GM23248 (cell line): ENCODE measurements around the gene SULT1C4.

Source experiments
- EZH2 ChIP-seq: fragments of 200-600 bp; sonication (generic); IDR thresholded peaks from 2 replicates; pipeline ENCODE4 v1.6.1; 2018; ENCODE audit warnings: antibody characterized with exemption, mild to moderate bottlenecking; ENCODE audit not compliant: insufficient read depth, poor library complexity, severe bottlenecking
- EZH2phosphoT487 ChIP-seq: fragments of 200-600 bp; sonication (generic); IDR thresholded peaks from 2 replicates; pipeline ENCODE4 v1.6.1; 2018; ENCODE audit warnings: antibody characterized with exemption, moderate library complexity, mild to moderate bottlenecking, low read depth; ENCODE audit not compliant: insufficient read depth

DNA sequence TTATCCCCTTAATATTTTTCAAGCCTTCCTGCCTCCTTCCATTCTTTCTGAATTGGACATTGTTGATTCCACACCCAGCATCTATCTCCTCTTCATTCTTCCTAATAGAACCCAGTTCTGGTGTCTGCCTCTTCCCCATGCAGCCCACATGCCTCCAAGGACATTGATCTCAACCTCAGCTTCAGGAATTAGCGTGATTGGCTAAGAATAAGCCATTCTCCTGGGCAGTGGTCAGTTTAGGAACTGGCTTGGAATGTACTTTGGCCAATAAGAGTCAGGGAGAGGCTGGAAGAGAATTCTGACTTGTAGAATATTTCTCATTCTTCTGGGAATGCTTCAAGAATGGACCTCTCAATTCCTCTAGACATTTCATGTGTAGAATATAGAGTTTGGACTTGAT is 45.3 kb downstream of the SULT1C4 start:
- no peak for TF ChIP-seq EZH2
- no peak for TF ChIP-seq EZH2phosphoT487
